Thyroid gland (tissue), 4 donors: Measurements from ENCODE around the gene TLX3.

Source experiments
- CTCF ChIP-seq, 6 experiments: fragments of 200-600 bp in 3 of 6; fragments of 450-650 bp in 3 of 6; sonication (generic) in 3 of 6; IDR thresholded peaks; one replicate each; pipeline ENCODE4 v1.5.1; 2016 to 2019; ENCODE audit warnings: antibody characterized with exemption in 6 of 6, mild to moderate bottlenecking in 2 of 6, inconsistent platforms in 1 of 6, moderate library complexity in 1 of 6
- POLR2A ChIP-seq, 2 donors: fragments of 450-650 bp; IDR thresholded peaks; one replicate each; pipeline ENCODE4 v1.6.1; 2017; ENCODE audit warnings: antibody characterized with exemption in 2 of 2, mild to moderate bottlenecking in 2 of 2, moderate library complexity in 1 of 2

- TF ChIP-seq CTCF (IDR thresholded peaks at IDR 0.05) (no peak), POLR2A (IDR thresholded peaks at IDR 0.05) (no peak)
Observed at GRCh38 chr5:171299228-171299627, 9.8 kb upstream of the TLX3 start.
